Caco-2 (cell line): ENCODE measurements around the gene PRPF39. TPM values are rescaled to one million over a fixed set of nuclear protein-coding genes. Genes with fewer than 3 reads are reported as not detected.

Source experiments
- BruUV-seq: library from RNA; stranded (reverse); fragments of 400-500 nt; replicated peaks from 2 replicates; lab custom pipeline; 2021; lab: Mats Ljungman, UMichigan
- CTCF ChIA-PET: fragments of 300-600 bp; sonication (Branson Sonifier 250); formaldehyde crosslinking; loops from one replicate; lab custom pipeline; 2022; ENCODE audit warnings: antibody characterized with exemption; lab: Charles Lee
- POLR2A ChIA-PET: fragments of 300-600 bp; sonication (Branson Sonifier 250); formaldehyde crosslinking; loops from one replicate; lab custom pipeline; 2022; ENCODE audit warnings: antibody characterized with exemption; lab: Charles Lee
- DNase-seq, 2 experiments: peaks; one replicate each; pipeline versions ENCODE4 v3.0.0 to v3.0.0-alpha.2; 2020 to 2022
- H3K27me3 ChIP-seq: replicated peaks from 2 replicates; pipeline ENCODE4 v1.6.0; 2011; ENCODE audit warnings: low read length; ENCODE audit not compliant: control insufficient read depth, insufficient read depth
- H3K36me3 ChIP-seq: 2 replicates; pipeline ENCODE4 v1.5.1; 2011; ENCODE audit warnings: low read length; ENCODE audit not compliant: control insufficient read depth, insufficient read depth
- H3K4me1 ChIP-seq: fragments of 250-450 bp; sonication (Bioruptor Pico); 2 replicates; pipeline ENCODE4 v1.5.1; 2020; ENCODE audit warnings: mild to moderate bottlenecking
- H3K4me3 ChIP-seq: 2 replicates; pipeline ENCODE4 v1.5.1; 2011; ENCODE audit warnings: low read depth, mild to moderate bottlenecking, control low read depth, low read length
- H3K9me3 ChIP-seq: fragments of 250-450 bp; sonication (Bioruptor Pico); 2 replicates; pipeline ENCODE4 v1.5.1; 2020; ENCODE audit warnings: mild to moderate bottlenecking, moderate library complexity
- H3K27ac Mint-ChIP-seq: one replicate; pipeline ENCODE4 v1.8.0; 2022; ENCODE audit warnings: mixed read lengths; ENCODE audit not compliant: unreplicated experiment
- H3K27me3 Mint-ChIP-seq: one replicate; pipeline ENCODE4 v1.8.0; 2022; ENCODE audit warnings: mixed read lengths; ENCODE audit not compliant: insufficient read depth, unreplicated experiment
- H3K36me3 Mint-ChIP-seq: one replicate; pipeline ENCODE4 v1.8.0; 2022; ENCODE audit warnings: mild to moderate bottlenecking, mixed read lengths; ENCODE audit not compliant: insufficient read depth, unreplicated experiment
- H3K4me1 Mint-ChIP-seq: one replicate; pipeline ENCODE4 v1.8.0; 2022; ENCODE audit warnings: low read depth, mixed read lengths; ENCODE audit not compliant: unreplicated experiment
- H3K4me3 Mint-ChIP-seq: one replicate; pipeline ENCODE4 v1.8.0; 2022; ENCODE audit warnings: mild to moderate bottlenecking, moderate library complexity, mixed read lengths; ENCODE audit not compliant: unreplicated experiment
- H3K9me3 Mint-ChIP-seq: one replicate; pipeline ENCODE4 v1.8.0; 2022; ENCODE audit warnings: mixed read lengths; ENCODE audit not compliant: unreplicated experiment
- intact Hi-C: fragments of 100-400 bp; cut with micrococcal nuclease; formaldehyde crosslinking; loops from one replicate; pipeline ENCODE4 v1.10.0; 2022; ENCODE audit not compliant: unreplicated experiment
- total RNA-seq: library from RNA; stranded (reverse); gene quantifications from 2 replicates; pipeline ENCODE4 v1.2.3, GENCODE V29; 2022
- TF ChIP-seq, protein P1 (sequence below), 2 experiments: fragments of 200-600 bp in 1 of 2; IDR thresholded peaks; 1 replicate in 1 of 2; 2 replicates in 1 of 2; pipeline versions ENCODE4 v1.5.1 to v1.8.0; 2011 to 2022; ENCODE audit warnings: antibody characterized with exemption in 1 of 2, control low read depth in 1 of 2, inconsistent platforms in 1 of 2, low read depth in 1 of 2, low read length in 1 of 2, mild to moderate bottlenecking in 1 of 2, moderate library complexity in 1 of 2; ENCODE audit not compliant: insufficient read depth in 1 of 2, severe bottlenecking in 1 of 2, unreplicated experiment in 1 of 2

PRPF39 gene
- total RNA-seq, 1 experiment from 2014 or later: 22.3 TPM

DNA sequence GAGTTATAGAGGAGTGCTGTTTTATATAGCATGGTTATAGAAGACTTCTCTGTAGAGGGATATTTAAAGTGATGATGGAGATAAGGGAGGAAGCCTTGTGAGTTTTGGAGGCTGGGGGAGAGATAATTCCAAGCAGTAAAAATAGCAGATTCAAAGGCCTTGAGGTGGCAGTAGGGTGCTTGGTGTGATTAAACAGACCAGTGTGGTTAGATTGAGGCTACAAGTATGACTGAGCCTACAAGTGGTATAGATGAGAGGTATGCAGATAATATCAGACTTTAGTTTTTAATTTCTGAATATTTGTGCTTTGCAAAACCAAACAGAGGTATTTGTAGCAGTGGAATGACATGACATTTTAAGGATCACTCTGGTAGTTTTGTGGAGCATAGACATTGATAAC is 72.2 kb downstream of the PRPF39 start:
- Histone ChIP-seq H3K9me3 (no peaks in the 10 kb centered on the region), H3K4me1 (no peaks in the 10 kb centered on the region), H3K36me3 (no peaks in the 10 kb centered on the region), H3K27me3 (no peaks in the 10 kb centered on the region), H3K4me3 (no peak overlapping the region)
- H3K4me3 Mint-ChIP-seq: no peak overlapping the region
- TF ChIP-seq, protein P1, sequence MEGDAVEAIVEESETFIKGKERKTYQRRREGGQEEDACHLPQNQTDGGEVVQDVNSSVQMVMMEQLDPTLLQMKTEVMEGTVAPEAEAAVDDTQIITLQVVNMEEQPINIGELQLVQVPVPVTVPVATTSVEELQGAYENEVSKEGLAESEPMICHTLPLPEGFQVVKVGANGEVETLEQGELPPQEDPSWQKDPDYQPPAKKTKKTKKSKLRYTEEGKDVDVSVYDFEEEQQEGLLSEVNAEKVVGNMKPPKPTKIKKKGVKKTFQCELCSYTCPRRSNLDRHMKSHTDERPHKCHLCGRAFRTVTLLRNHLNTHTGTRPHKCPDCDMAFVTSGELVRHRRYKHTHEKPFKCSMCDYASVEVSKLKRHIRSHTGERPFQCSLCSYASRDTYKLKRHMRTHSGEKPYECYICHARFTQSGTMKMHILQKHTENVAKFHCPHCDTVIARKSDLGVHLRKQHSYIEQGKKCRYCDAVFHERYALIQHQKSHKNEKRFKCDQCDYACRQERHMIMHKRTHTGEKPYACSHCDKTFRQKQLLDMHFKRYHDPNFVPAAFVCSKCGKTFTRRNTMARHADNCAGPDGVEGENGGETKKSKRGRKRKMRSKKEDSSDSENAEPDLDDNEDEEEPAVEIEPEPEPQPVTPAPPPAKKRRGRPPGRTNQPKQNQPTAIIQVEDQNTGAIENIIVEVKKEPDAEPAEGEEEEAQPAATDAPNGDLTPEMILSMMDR (IDR thresholded peaks at IDR 0.05; ENCODE audit: insufficient read depth in 1 of 2, low read depth in 1 of 2, low read length in 1 of 2, severe bottlenecking in 1 of 2, unreplicated experiment in 1 of 2): no peak
- ChIA-PET POLR2A (no interaction called here), CTCF (no interaction called here)
- no peak for DNase-seq
- no peaks in the 10 kb centered on the region for H3K4me1 Mint-ChIP-seq
- BruUV-seq: no TSS peak
- H3K27me3 Mint-ChIP-seq: no peaks in the 10 kb centered on the region
- no peaks in the 10 kb centered on the region for H3K9me3 Mint-ChIP-seq
- H3K36me3 Mint-ChIP-seq: no peaks in the 10 kb centered on the region
- no peak overlapping the region for H3K27ac Mint-ChIP-seq
- intact Hi-C loops: loop anchor here (2.0 kb wide), 1 partner anchor 97 kb away; the partner anchor contains the start of gene MIS18BP1

Other genes starting within 250 kb of the PRPF39 start
- gene KLHL28, start 122.2 kb upstream of the PRPF39 start, total RNA-seq: 3.6 and 4.7 TPM in 2 replicates
- gene TOGARAM1, start 121.9 kb upstream of the PRPF39 start, total RNA-seq: 5.9 and 7.1 TPM in 2 replicates
- 94.2 and 94.8 TPM in 2 replicates for gene FKBP3, start 50.4 kb downstream of the PRPF39 start, total RNA-seq
- 13.1 and 16.1 TPM in 2 replicates for gene FANCM, start 51.8 kb downstream of the PRPF39 start, total RNA-seq
- gene MIS18BP1, start 169.1 kb downstream of the PRPF39 start, total RNA-seq: 31.4 and 38.4 TPM in 2 replicates